HepG2 (cell line): ENCODE measurements around the gene XDH. TPM values are rescaled to one million over a fixed set of nuclear protein-coding genes. Genes with fewer than 3 reads are reported as not detected.

Experiments used
- ATAC-seq: fragments of 200-7000 bp; cut with Tn5 transposase; 3 replicates; pipeline ENCODE4 v1.9.1; 2020; ENCODE audit warnings: mild to moderate bottlenecking, moderate library complexity
- BruUV-seq: library from RNA; stranded (reverse); fragments of 400-500 nt; replicated peaks from 2 replicates; lab custom pipeline; 2021; lab: Mats Ljungman, UMichigan
- CTCF ChIA-PET: fragments of 300-600 bp; formaldehyde crosslinking; extraction: SDS; loops from one replicate; lab custom pipeline; 2021; ENCODE audit warnings: low total read pairs, inconsistent platforms, low intra/inter-chr PET ratio; lab: Yijun Ruan, JAX
- POLR2A ChIA-PET: fragments of 350-600 bp; sonication (Branson Sonifier 250); formaldehyde crosslinking; loops from one replicate; lab custom pipeline; 2020; ENCODE audit warnings: antibody characterized with exemption, inconsistent platforms; lab: Yijun Ruan, JAX
- DNase-seq: peaks from one replicate; pipeline ENCODE4 v3.0.0-alpha.2; 2015; ENCODE audit warnings: low spot score
- FAIRE-seq: peaks from 3 replicates; lab custom pipeline; 2011; peaks lifted over from hg19 to GRCh38; lab: Jason Lieb, UNC
- H2AFZ ChIP-seq: one replicate; pipeline ENCODE4 v1.6.1; 2011; ENCODE audit warnings: low read length, inconsistent platforms
- H3K27ac ChIP-seq: fragments of 300-600 bp; 3 replicates; pipeline ENCODE4 v1.8.0; 2011; ENCODE audit warnings: mixed run types, mild to moderate bottlenecking, mixed read lengths, low read length, inconsistent platforms; ENCODE audit not compliant: insufficient read depth; ENCODE audit errors: extremely low read length
- H3K27me3 ChIP-seq, 2 experiments: fragments of 200-600 bp in 1 of 2; 2 replicates in 1 of 2; 3 replicates in 1 of 2; pipeline versions ENCODE4 v1.6.0 to v1.8.0; 2011; ENCODE audit warnings: low read length in 2 of 2, mild to moderate bottlenecking in 2 of 2, moderate library complexity in 2 of 2, inconsistent platforms in 1 of 2; ENCODE audit not compliant: insufficient read depth in 2 of 2, control insufficient read depth in 1 of 2
- H3K36me3 ChIP-seq, 2 experiments: fragments of 200-600 bp in 1 of 2; replicated peaks in 1 of 2; 2 replicates in 1 of 2; 3 replicates in 1 of 2; pipeline versions ENCODE4 v1.5.1 to v1.8.0; 2011; ENCODE audit warnings: low read length in 2 of 2, inconsistent platforms in 1 of 2; ENCODE audit not compliant: insufficient read depth in 2 of 2, control insufficient read depth in 1 of 2
- H3K4me1 ChIP-seq: 2 replicates; pipeline ENCODE4 v1.5.1; 2012; ENCODE audit warnings: low read length, inconsistent platforms; ENCODE audit not compliant: insufficient read depth
- H3K4me2 ChIP-seq: 2 replicates; pipeline ENCODE4 v1.6.0; 2011; ENCODE audit warnings: low read depth, low read length, inconsistent platforms
- H3K4me3 ChIP-seq, 3 experiments: fragments of 200-600 bp in 1 of 3; sonication (generic), shearing (Covaris generic) in 1 of 3; replicated peaks in 1 of 3; 2 replicates each; pipeline ENCODE4 v1.5.1; 2011 to 2016; ENCODE audit warnings: low read length in 3 of 3, inconsistent platforms in 2 of 3, low read depth in 2 of 3, mild to moderate bottlenecking in 2 of 3, control low read depth in 1 of 3, mixed read lengths in 1 of 3; ENCODE audit not compliant: insufficient read depth in 1 of 3
- H3K79me2 ChIP-seq: one replicate; pipeline ENCODE4 v1.6.1; 2011; ENCODE audit warnings: low read length, inconsistent platforms; ENCODE audit not compliant: insufficient read depth
- H3K9ac ChIP-seq: 2 replicates; pipeline ENCODE4 v1.6.0; 2011; ENCODE audit warnings: mild to moderate bottlenecking, low read depth, low read length, inconsistent platforms; ENCODE audit not compliant: insufficient read depth
- H3K9me3 ChIP-seq: 2 replicates; pipeline ENCODE4 v1.5.1; 2012; ENCODE audit warnings: mild to moderate bottlenecking, low read length
- H4K20me1 ChIP-seq: 2 replicates; pipeline ENCODE4 v1.6.0; 2011; ENCODE audit warnings: inconsistent platforms, mild to moderate bottlenecking, low read length, moderate library complexity; ENCODE audit not compliant: insufficient read depth
- ATF4 ChIP-seq, 2 experiments: fragments of 450-650 bp in 1 of 2; sonication (generic) in 1 of 2; formaldehyde crosslinking; IDR thresholded peaks; 2 replicates each; pipeline versions ENCODE4 v1.5.0 to v1.8.0; 2020 to 2022; ENCODE audit warnings: mild to moderate bottlenecking in 1 of 2, missing genetic modification reagents in 1 of 2
- DR1 ChIP-seq: sonication (generic); formaldehyde crosslinking; IDR thresholded peaks from 2 replicates; pipeline ENCODE4 v1.8.0; 2021; ENCODE audit warnings: mild to moderate bottlenecking, missing genetic modification reagents, inconsistent platforms
- GATAD2A ChIP-seq: IDR thresholded peaks from 2 replicates; pipeline ENCODE4 v1.6.1; 2016
- GRHL1 ChIP-seq: sonication (generic); formaldehyde crosslinking; conservative IDR thresholded peaks from 2 replicates; pipeline ENCODE4 v1.8.0; 2022; ENCODE audit warnings: missing genetic modification reagents
- HNRNPUL1 ChIP-seq: fragments of 200-400 bp; formaldehyde crosslinking; IDR thresholded peaks from 2 replicates; pipeline ENCODE4 v1.6.1; 2017; ENCODE audit warnings: low read depth, mild to moderate bottlenecking, low read length, moderate library complexity
- HOXD1 ChIP-seq: sonication (generic); formaldehyde crosslinking; IDR thresholded peaks from 2 replicates; pipeline ENCODE4 v1.5.0; 2020; ENCODE audit warnings: missing genetic modification reagents
- KDM5B ChIP-seq: sonication (generic); formaldehyde crosslinking; IDR thresholded peaks from 2 replicates; pipeline ENCODE4 v1.4.0; 2020; ENCODE audit warnings: missing genetic modification reagents, mild to moderate bottlenecking, borderline replicate concordance
- NFE2 ChIP-seq: sonication (generic); formaldehyde crosslinking; IDR thresholded peaks from 2 replicates; pipeline ENCODE4 v1.4.0; 2020; ENCODE audit warnings: missing genetic modification reagents
- RARA ChIP-seq: IDR thresholded peaks from 2 replicates; pipeline ENCODE4 v1.6.1; 2016; ENCODE audit warnings: missing genetic modification reagents, missing compliant biosample characterization
- RCOR2 ChIP-seq: IDR thresholded peaks from 2 replicates; pipeline ENCODE4 v1.6.1; 2016; ENCODE audit warnings: missing biosample characterization, missing genetic modification reagents
- SMAD1 ChIP-seq: sonication (generic); formaldehyde crosslinking; IDR thresholded peaks from 2 replicates; pipeline ENCODE4 v1.4.0; 2020; ENCODE audit warnings: missing genetic modification reagents, low read depth, mild to moderate bottlenecking, borderline replicate concordance
- TBP ChIP-seq: sonication (generic); formaldehyde crosslinking; IDR thresholded peaks from 2 replicates; pipeline ENCODE4 v1.5.0; 2020; ENCODE audit warnings: missing genetic modification reagents
- ZBED4 ChIP-seq: sonication (generic); formaldehyde crosslinking; IDR thresholded peaks from 2 replicates; pipeline ENCODE4 v1.4.0; 2020; ENCODE audit warnings: missing genetic modification reagents, borderline replicate concordance
- ZNF20 ChIP-seq: sonication (generic); formaldehyde crosslinking; IDR thresholded peaks from 2 replicates; pipeline ENCODE4 v1.4.0; 2020; ENCODE audit warnings: mild to moderate bottlenecking, moderate library complexity, missing genetic modification reagents
- ZNF468 ChIP-seq: sonication (generic); formaldehyde crosslinking; IDR thresholded peaks from 2 replicates; pipeline ENCODE4 v1.8.0; 2022; ENCODE audit warnings: mild to moderate bottlenecking, moderate library complexity, missing genetic modification reagents
- ZNF503 ChIP-seq: sonication (generic); formaldehyde crosslinking; IDR thresholded peaks from 2 replicates; pipeline ENCODE4 v1.4.0; 2020; ENCODE audit warnings: missing genetic modification reagents
- ZNF552 ChIP-seq: sonication (generic); formaldehyde crosslinking; IDR thresholded peaks from 2 replicates; pipeline ENCODE4 v1.9.0; 2022; ENCODE audit warnings: missing genetic modification reagents, mild to moderate bottlenecking, borderline replicate concordance
- ZNF790 ChIP-seq: sonication (generic); formaldehyde crosslinking; IDR thresholded peaks from 2 replicates; pipeline ENCODE4 v1.8.0; 2022; ENCODE audit warnings: missing genetic modification reagents, mild to moderate bottlenecking, borderline replicate concordance
- ZSCAN25 ChIP-seq: sonication (generic); formaldehyde crosslinking; IDR thresholded peaks from 2 replicates; pipeline ENCODE4 v1.8.0; 2022; ENCODE audit warnings: mild to moderate bottlenecking, missing genetic modification reagents
- WGBS: methylation state at CpG from one replicate; pipeline ENCODE4 v1.1.6; 2017; ENCODE audit warnings: low lambda C conversion rate; 5-methylcytosine and 5-hydroxymethylcytosine counted together
- in situ Hi-C: cut with HindIII; loops from 2 replicates; pipeline ENCODE4 v1.10.0; 2017; ENCODE audit warnings: low pct_unique_long_range_greater_than_20kb; ENCODE audit not compliant: extremely low pct_ligation_motif_present
- intact Hi-C: fragments of 100-400 bp; cut with micrococcal nuclease; formaldehyde crosslinking; loops from one replicate; pipeline ENCODE4 v1.10.0; 2022; ENCODE audit not compliant: unreplicated experiment
- polyA plus RNA-seq, 8 experiments: library from polyadenylated mRNA; depleted of rRNA in 3 of 8; stranded (reverse) in 7 of 8; unstranded in 1 of 8; fragments of >200 nt; fragmentation: Illumina TruSeq in 4 of 8; extraction: Trizol in 4 of 8; gene quantifications; 2 replicates each; pipeline versions ENCODE4 v1.2.1 to v1.2.3, GENCODE V29; 2011 to 2016; ENCODE audit warnings: low read depth in 4 of 8, missing spikeins in 1 of 8, mixed read lengths in 1 of 8; ENCODE audit not compliant: insufficient read depth in 1 of 8
- total RNA-seq, 5 experiments: library from RNA; depleted of rRNA; stranded (reverse); fragments of >200 nt; fragmentation: Illumina TruSeq; extraction: Trizol; gene quantifications; 2 replicates each; pipeline ENCODE4 v1.2.3, GENCODE V29; 2016; ENCODE audit warnings: low read depth in 1 of 5

Gene XDH
- total and polyA plus RNA-seq, 2 of the 13 experiments (the other 11 are each of a cell fraction or from before 2014, with no cell fraction given), result not detected

GRCh38 chr2:31388736-31389135 lies 25.8 kb downstream of the XDH start:
- Histone ChIP-seq H3K27ac (no peak overlapping the region), H3K36me3 (no peaks in the 10 kb centered on the region), H2AFZ (no peak overlapping the region), H3K9me3 (no peaks in the 10 kb centered on the region), H3K27me3 (no peaks in the 10 kb centered on the region), H4K20me1 (no peaks in the 10 kb centered on the region), H3K4me1 (no peaks in the 10 kb centered on the region), H3K79me2 (no peaks in the 10 kb centered on the region), H3K4me2 (no peak overlapping the region), H3K4me3 (no peak overlapping the region), H3K9ac (no peak overlapping the region)
- intact Hi-C loops, result no loop called here
- ATAC-seq (no peak), DNase-seq (no peak), FAIRE-seq (no peak)
- CTCF ChIA-PET, result no interaction called here
- WGBS, result 3% methylated on average over 4 of the region's 4 CpGs
- no TSS peak for BruUV-seq
- POLR2A ChIA-PET, result no interaction called here
- in situ Hi-C loops, result no loop called here
- TF ChIP-seq SMAD1, result no peak
- TF ChIP-seq GATAD2A, result no peak
- TF ChIP-seq RARA (CRISPR knock-in tag), result no peak
- no peak for TF ChIP-seq ZNF468
- TF ChIP-seq ZNF552 (CRISPR knock-in tag), result no peak
- no peak for TF ChIP-seq HOXD1 (CRISPR knock-in tag)
- no peak for TF ChIP-seq RCOR2 (CRISPR knock-in tag)
- no peak for TF ChIP-seq ZBED4
- TF ChIP-seq KDM5B (CRISPR knock-in tag), result no peak
- no peak for TF ChIP-seq HNRNPUL1
- no peak for TF ChIP-seq ATF4 (CRISPR knock-in tag; IDR thresholded peaks at IDR 0.05)
- TF ChIP-seq DR1, result no peak
- no peak for TF ChIP-seq ZNF790
- TF ChIP-seq GRHL1 (CRISPR knock-in tag), result no peak
- TF ChIP-seq ZSCAN25 (CRISPR knock-in tag), result no peak
- no peak for TF ChIP-seq ZNF20 (CRISPR knock-in tag)
- no peak for TF ChIP-seq ZNF503 (CRISPR knock-in tag)
- TF ChIP-seq NFE2 (CRISPR knock-in tag), result no peak
- TF ChIP-seq TBP (CRISPR knock-in tag), result no peak
